ENCODE data around the gene CMTM1.
"Not testable (repeated sequence)": the region's sequence is repeated elsewhere in the genome, so short reads cannot be mapped to it uniquely, and the experiment has no call there.

Gene CMTM1

GRCh38 chr16:66562986-66563385 is 3.3 kb upstream of the CMTM1 start:
- DNase-seq (ENCODE audit: low read depth in 2 of 2): no peak

GRCh38 chr16:66563574-66564334 is 2.5 kb upstream of the CMTM1 start:
- no peak for DNase-seq (ENCODE audit: low read depth in 2 of 2)

- DNase-seq (ENCODE audit: low read depth in 2 of 2): not testable (repeated sequence)
Observed at GRCh38 chr16:66567270-66567669, 1.0 kb downstream of the CMTM1 start.

GRCh38 chr16:66568355-66568754 is 2.1 kb downstream of the CMTM1 start:
- DNase-seq (ENCODE audit: low read depth in 2 of 2): no peak

- no peak for DNase-seq (ENCODE audit: low read depth in 2 of 2)
Observed at GRCh38 chr16:66569131-66569530, 2.9 kb downstream of the CMTM1 start.

GRCh38 chr16:66569827-66570405 is 3.7 kb downstream of the CMTM1 start:
- no peak for DNase-seq (ENCODE audit: low read depth in 2 of 2)

- no peak for DNase-seq (ENCODE audit: low read depth in 2 of 2)
Observed at GRCh38 chr16:66572356-66572755, 6.1 kb downstream of the CMTM1 start.

- DNase-seq (ENCODE audit: low read depth in 2 of 2): no peak
Observed at GRCh38 chr16:66574081-66574480, 7.8 kb downstream of the CMTM1 start.

- DNase-seq (ENCODE audit: low read depth in 2 of 2): no peak
Observed at GRCh38 chr16:66574531-66574930, 8.3 kb downstream of the CMTM1 start.

GRCh38 chr16:66575060-66575459 is 8.8 kb downstream of the CMTM1 start:
- DNase-seq (ENCODE audit: low read depth in 2 of 2): no peak

GRCh38 chr16:66576296-66576695 is 10.1 kb downstream of the CMTM1 start:
- no peak for DNase-seq (ENCODE audit: low read depth in 2 of 2)

GRCh38 chr16:66578651-66579531 is 12.7 kb downstream of the CMTM1 start, which contains the start of gene CMTM2:
Gene CMTM2 (plus strand): TSS chr16:66579463. CDS start chr16:66579608, 145 bp downstream.
- DNase-seq (ENCODE audit: low read depth in 2 of 2): no peak

GRCh38 chr16:66580605-66581209 is 14.5 kb downstream of the CMTM1 start:
- peak; percentile 51 for DNase-seq (ENCODE audit: low read depth in 2 of 2)

- DNase-seq (ENCODE audit: low read depth in 2 of 2): no peak
Observed at GRCh38 chr16:66581246-66581952, 15.2 kb downstream of the CMTM1 start.

- DNase-seq (ENCODE audit: low read depth in 2 of 2): no peak
Observed at GRCh38 chr16:66585481-66586239, 19.4 kb downstream of the CMTM1 start.

GRCh38 chr16:66587881-66588600 is 21.8 kb downstream of the CMTM1 start:
- no peak for DNase-seq (ENCODE audit: low read depth in 2 of 2)

- no peak for DNase-seq (ENCODE audit: low read depth in 2 of 2)
Observed at GRCh38 chr16:66588981-66589713, 22.9 kb downstream of the CMTM1 start.

- no peak for DNase-seq (ENCODE audit: low read depth in 2 of 2)
Observed at GRCh38 chr16:66590322-66590721, 24.1 kb downstream of the CMTM1 start.

- no peak for DNase-seq (ENCODE audit: low read depth in 2 of 2)
Observed at GRCh38 chr16:66591018-66591417, 24.8 kb downstream of the CMTM1 start.
